ENCODE data around the gene CHSY1.

DNA sequence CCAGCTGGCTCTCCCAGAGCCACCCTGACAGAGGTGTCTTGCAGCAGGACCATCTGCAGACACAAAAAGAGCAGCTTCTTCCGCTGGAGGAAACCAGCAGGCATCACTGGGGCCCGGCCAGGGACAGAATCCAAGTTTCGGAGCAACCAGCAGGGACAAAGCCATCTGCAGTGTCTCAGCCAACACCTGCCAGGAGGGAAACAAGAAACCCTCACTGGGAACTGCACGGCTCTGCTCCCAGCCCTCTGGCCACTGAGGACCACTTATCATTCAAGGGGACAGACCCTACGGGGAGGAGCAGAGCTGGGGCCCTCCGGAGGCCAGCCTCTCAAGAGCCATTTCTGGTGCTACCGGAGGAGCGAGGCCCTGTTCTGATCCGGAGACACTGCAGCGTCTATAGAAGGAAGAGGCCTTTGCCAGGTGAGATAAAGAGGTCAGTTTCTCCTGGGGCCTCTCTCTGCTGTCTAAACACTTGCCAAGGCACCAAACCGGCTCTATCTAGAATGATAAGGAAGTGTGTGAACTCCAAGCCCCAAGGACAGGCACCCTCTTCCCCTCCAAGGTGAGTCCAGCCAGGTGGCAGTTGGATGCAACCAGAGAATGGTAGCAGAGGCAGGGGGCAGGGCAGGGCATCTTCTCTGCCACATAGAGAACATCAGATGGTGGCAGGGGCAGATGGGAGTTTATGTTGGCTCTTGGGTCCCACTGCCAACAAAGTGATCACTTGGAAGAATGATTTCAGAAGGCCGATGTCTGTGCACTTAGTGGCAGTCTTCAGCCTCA is 89.0 kb downstream of the CHSY1 start:
- TF ChIP-seq SP1 (IDR thresholded peaks at IDR 0.05), result no peak
- TF ChIP-seq ARNT (IDR thresholded peaks at IDR 0.05), result no peak
- no peak for TF ChIP-seq FOXM1 (IDR thresholded peaks at IDR 0.05; ENCODE audit: borderline replicate concordance)
- TF ChIP-seq NFRKB (IDR thresholded peaks at IDR 0.05), result no peak

All from HEK293T (cell line).